Embryonic facial prominence (tissue), 1 donor: ENCODE measurements around the gene SULT4A1.

Source experiments
- DNase-seq: peaks from one replicate; pipeline ENCODE4 v3.0.0-alpha.2; 2016; ENCODE audit errors: extremely low spot score

The SULT4A1 gene

GRCh38 chr22:43860831-43861230 is 1.5 kb downstream of the SULT4A1 start:
- no peak for DNase-seq

DNA sequence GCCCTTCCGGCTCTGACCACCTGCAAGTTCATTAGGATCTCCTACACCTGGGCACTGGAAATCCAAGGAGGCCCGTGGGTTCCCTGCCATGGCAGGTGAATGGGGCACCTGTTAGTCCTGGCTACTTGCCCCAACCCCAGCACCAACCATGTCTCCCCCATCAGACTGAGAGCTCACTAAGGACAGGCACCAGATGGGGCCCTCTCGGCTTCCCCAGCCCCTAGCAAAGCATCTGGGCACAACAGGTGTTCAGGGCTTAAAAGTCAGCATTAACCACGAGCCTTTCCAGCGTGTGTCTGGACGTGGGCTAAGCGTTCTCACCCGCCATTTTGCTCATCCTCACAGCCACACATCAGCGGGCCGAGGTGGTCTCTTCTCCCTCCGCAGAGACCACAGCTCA is 2.2 kb downstream of the SULT4A1 start:
- no peak for DNase-seq

DNA sequence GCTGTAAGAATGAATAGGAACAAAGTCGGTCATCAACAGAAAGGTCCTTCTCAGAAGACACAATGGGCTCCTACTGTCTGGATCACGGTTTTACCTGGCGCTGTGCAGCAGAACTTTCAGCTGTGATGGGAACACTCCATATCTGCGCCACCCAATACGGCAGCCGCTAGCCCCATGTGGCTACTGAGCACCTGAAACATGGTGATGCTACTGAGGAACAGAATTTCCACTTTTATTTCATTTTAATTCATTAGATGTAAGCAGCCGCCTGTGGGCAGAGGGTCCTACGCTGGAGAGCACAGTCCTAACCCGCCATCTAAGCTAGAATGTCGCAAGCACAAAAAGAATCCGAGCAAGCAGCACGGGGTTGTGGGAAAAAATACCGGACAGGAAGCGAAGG is 2.7 kb downstream of the SULT4A1 start:
- no peak for DNase-seq

- DNase-seq: no peak
Measured at GRCh38 chr22:43859176-43859575, 3.1 kb downstream of the SULT4A1 start.

- DNase-seq: no peak
Measured at GRCh38 chr22:43858156-43858895, 4.0 kb downstream of the SULT4A1 start.

GRCh38 chr22:43857367-43857766 is 4.9 kb downstream of the SULT4A1 start:
- no peak for DNase-seq

- no peak for DNase-seq
Measured at GRCh38 chr22:43855431-43855830, 6.9 kb downstream of the SULT4A1 start.

- DNase-seq: no peak
Measured at GRCh38 chr22:43854786-43855271, 7.5 kb downstream of the SULT4A1 start.

DNA sequence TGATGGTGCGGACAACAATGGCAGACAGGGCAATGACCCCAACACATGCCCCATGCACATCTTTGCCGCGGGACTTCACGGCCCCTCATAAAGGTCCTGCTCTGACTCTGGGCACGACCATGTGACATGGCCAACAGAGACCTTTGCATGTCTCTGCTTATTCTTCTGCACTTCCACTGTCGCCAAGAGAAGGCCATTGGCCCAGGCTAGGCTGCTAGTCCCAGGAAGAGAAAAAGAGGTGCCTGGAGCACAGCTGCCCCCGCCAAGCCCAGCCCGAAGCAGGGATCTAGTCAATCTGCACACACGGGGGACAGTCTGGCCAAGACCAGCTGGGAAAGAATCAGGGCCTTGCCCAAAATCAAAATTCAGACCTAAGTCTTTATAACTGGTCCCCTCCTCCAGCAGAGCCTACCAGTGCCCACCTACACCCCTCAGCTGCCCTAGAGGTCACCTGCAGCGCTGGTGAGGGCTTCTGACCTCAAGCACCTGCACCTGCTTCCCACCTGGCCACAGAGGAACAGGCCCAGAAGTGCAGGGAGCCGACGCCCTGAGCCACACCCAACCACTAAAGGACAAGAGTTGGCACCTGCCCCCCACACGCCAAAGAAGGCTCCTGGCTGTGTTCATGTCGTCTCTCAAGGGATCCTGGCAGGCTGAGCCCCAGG is 8.1 kb downstream of the SULT4A1 start:
- DNase-seq: no peak

- no peak for DNase-seq
Measured at GRCh38 chr22:43853328-43853931, 8.9 kb downstream of the SULT4A1 start.

DNA sequence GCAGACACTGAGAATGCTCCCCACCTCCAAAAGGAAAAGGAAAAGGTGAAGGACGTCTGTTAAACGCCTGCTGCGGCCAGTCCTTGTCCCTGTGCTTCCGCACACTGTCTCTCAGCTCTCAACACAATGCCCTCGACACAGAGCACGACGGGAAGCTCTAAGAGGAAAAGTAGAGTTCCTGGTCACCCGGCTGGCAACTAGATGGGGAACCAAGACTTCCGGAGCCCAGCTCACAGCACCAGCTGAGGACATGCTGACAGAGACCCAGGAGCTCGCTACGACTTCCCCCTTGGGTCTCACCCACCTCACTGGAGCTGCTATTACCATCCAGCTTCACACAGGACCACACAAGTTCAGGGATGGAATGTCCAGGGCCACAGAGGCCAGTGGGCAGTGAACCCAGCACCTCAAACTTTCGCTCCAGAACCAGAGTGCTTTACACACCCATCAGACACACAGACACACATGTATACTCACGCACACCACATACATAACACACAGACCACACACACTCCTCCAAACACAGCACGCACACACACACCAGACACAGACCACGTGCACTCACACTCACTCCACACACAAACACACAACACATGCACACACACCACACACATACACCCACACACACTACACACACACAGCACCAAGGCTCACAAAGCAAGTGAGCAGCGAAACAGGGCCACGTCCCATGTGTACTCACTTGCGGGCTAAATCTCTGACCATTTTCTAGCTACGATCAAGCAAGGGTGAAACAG is 9.6 kb downstream of the SULT4A1 start:
- no peak for DNase-seq

- no peak for DNase-seq
Measured at GRCh38 chr22:43851979-43852307, 10.4 kb downstream of the SULT4A1 start.

DNA sequence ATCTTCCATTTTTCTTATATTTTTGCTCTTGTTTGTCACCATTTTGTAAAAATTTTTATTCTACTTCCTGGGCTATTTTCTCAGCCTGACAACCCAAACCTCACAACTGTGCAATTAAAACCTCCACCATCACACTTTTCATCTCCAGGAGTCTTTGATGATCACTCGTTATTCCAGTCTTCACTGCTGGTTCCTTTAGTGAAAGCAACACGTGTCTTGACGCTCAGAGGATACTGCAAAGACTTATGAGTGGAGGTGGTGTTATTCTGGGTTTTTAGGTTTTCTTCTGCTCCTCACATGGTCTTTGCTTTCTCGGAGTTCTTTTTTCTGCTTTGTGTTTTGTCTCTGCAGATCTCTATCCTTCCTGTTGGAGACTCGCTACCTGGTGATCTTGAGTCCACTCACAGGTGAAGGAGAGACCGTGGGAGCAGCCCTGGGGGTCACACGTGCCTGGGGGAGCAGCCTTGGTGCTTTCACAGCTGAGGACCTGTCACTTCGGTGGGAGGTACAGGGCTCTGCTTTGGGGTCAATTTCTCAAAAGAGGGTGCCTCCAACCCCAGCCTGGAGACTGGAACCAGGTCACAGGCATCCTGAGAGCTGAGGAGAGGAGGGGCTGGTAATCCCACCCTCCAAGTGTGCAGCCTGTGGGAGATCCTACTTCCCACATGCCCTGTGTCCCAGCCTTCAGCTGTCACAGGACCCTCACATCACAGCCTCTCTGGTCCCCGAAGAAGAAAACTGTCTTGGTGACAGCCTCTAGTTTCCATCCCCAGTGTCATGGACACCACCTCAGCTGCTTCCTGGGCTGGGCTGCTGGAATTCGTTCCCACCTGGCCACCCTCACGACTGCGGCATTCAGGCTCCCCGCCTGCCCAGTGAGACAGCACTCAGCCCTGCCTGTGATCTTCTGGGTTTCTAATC is 11.0 kb downstream of the SULT4A1 start:
- DNase-seq: no peak

GRCh38 chr22:43850529-43850928 is 11.8 kb downstream of the SULT4A1 start:
- no peak for DNase-seq

- no peak for DNase-seq
Measured at GRCh38 chr22:43849731-43850130, 12.6 kb downstream of the SULT4A1 start.

DNA sequence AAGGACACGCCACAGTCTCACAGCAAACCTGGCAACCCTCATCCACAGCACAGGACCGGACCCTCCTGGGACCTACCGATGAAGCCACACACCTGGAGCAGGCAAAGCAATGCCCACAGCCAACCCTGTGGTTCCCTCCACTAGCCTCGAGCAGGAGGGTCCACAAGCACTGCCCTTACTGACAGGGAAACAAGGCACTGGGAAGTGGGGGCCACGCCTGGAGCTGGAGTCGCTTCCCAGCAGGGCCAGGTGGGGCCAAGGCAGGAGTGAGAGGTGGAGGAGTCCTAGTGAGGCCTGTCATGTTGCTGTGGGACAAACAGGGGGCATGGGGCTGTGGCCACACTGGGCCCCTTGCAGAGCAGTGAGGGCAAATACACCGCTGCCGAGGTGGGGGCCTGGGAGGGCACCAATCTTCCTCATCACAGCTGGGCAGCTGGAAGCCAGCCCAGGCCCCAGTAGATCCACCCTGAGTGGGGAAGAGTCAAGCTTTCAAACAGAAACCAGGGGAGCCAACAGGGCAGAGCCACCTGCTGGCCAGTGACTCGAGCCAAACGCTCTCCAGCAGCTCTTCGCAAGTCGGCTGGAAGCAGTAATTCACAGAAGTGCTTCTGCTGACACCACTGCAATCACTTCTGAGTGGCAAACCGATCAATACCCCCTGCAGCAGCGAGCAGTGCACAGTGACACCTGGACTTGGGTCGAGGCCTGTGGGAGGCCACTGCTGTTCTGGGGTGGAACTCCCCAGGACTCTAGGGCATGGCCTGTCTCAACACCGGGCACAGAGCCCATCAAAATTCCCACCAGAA is 13.7 kb downstream of the SULT4A1 start:
- no peak for DNase-seq

DNA sequence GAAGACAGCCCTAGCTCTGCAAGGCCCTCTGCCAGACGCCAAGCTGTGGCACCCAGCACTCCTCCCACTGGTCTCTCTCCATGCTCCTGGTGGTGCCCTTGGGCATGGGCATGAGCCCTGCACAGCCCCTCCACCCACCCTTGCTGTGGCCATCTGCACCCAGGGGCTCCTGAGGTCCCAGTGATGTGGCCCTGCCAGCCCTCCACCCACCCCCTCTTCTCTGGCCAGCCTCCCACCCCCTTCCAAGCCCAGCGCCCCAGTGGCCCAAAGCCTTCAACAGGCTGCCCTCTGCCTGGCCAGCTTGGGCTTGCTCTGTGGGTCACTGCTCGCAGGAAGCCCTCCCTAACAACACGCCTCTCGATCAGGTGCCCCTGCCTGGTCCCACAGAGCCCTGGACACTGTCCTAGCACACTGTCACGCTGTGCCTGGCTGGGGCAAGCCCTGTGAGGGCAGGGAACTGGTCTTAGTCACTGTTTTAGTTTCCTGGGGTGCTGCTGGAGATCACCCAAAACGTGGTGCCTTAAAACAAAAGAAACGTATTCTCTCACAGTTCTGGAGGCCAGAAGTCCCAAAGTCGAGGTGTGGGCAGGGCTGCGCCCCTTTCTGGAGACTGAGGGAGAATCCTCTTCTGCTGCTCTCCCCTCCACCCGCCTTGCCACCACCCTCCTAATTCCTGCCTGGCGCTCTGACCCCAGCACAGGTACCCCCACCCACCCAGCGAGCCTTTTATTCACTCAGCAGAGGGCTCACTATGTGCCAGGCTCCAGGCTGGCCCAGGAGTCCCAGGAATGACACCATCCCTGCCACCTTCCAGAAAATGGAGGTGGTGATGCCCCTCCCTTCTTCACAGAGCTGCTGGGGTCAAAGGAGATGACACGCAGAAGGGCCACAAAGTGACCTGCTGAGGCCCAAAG is 14.7 kb downstream of the SULT4A1 start:
- no peak for DNase-seq

DNA sequence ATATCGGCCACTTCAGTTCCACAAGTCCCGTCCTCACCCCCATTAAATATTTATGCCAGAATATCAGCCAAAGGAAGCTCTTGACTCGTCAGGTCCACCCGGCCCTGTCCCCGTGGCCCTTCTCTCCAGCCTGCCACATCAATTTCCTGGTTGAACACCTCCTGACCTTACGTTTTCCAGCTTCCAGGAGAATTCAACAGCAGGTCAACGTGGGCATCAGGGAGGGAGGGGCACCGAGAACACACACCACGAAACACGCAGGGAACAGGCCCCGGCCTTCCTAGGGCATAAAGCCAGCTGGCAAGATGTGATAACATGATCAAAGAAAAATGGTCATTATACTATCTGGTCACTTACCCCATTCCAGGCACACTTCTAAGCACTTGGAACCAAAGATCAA is 15.3 kb downstream of the SULT4A1 start:
- DNase-seq: no peak

DNA sequence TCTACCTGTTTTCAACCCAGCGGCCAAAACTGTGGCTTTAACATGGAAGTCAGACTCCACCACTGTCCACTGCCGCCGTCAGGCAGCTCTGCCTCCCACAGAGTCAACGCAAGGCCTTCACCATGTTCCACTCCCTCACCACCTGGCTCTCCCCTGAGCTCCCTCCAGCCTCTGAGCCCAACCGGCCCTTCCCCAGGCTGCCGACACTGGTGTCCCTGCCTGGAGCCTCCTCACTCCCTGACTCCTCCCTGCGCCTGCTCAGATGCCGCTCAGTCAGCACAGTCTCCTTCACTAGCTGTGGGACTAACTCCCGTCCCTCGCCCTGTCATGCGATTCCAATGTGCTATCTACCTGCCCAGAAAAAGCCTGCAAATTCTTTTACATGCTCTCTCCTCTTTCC is 16.3 kb downstream of the SULT4A1 start:
- no peak for DNase-seq
